GM23338 (cell line): Measurements from ENCODE around the gene F2. TPM values are rescaled to one million over a fixed set of nuclear protein-coding genes. Genes with fewer than 3 reads are reported as not detected.

Experiments used
- ATAC-seq: fragments of 200-7000 bp; cut with Tn5 transposase; 3 replicates; pipeline ENCODE4 v1.9.1; 2020
- DNase-seq: peaks from one replicate; pipeline ENCODE4 v3.0.0-alpha.2; 2015; ENCODE audit warnings: low spot score
- H2AFZ ChIP-seq: fragments of 200-600 bp; sonication (generic); 2 replicates; pipeline ENCODE4 v1.8.0; 2016; ENCODE audit warnings: antibody characterized with exemption, mild to moderate bottlenecking, moderate library complexity
- H3F3A ChIP-seq: fragments of 200-600 bp; sonication (generic); replicated peaks from 2 replicates; pipeline ENCODE4 v1.8.0; 2017; ENCODE audit warnings: antibody characterized with exemption, mixed run types, low read depth
- H3K27ac ChIP-seq: fragments of 200-600 bp; sonication (generic); 2 replicates; pipeline ENCODE4 v1.6.1; 2016; ENCODE audit warnings: low read depth
- H3K27me3 ChIP-seq: fragments of 200-600 bp; sonication (generic); 2 replicates; pipeline ENCODE4 v1.8.0; 2016; ENCODE audit warnings: mild to moderate bottlenecking, mixed run types, moderate library complexity; ENCODE audit not compliant: insufficient read depth
- H3K36me3 ChIP-seq: fragments of 200-600 bp; sonication (generic); 2 replicates; pipeline ENCODE4 v1.8.0; 2016; ENCODE audit warnings: mild to moderate bottlenecking; ENCODE audit not compliant: insufficient read depth
- H3K4me1 ChIP-seq: fragments of 200-600 bp; sonication (generic); 2 replicates; pipeline ENCODE4 v1.8.0; 2016; ENCODE audit warnings: mild to moderate bottlenecking, moderate library complexity; ENCODE audit not compliant: insufficient read depth
- H3K4me2 ChIP-seq: fragments of 200-600 bp; sonication (generic); 2 replicates; pipeline ENCODE4 v1.7.1; 2017; ENCODE audit warnings: mixed run types
- H3K4me3 ChIP-seq: fragments of 200-600 bp; sonication (generic); 2 replicates; pipeline ENCODE4 v1.6.1; 2016; ENCODE audit warnings: mixed run types
- H3K79me2 ChIP-seq: fragments of 200-600 bp; sonication (generic); replicated peaks from 2 replicates; pipeline ENCODE4 v1.8.0; 2017; ENCODE audit warnings: mild to moderate bottlenecking; ENCODE audit not compliant: insufficient read depth
- H3K9me2 ChIP-seq: fragments of 200-600 bp; sonication (generic); 2 replicates; pipeline ENCODE4 v1.8.0; 2017; ENCODE audit not compliant: insufficient read depth
- H4K20me1 ChIP-seq: fragments of 200-600 bp; sonication (generic); replicated peaks from 2 replicates; pipeline ENCODE4 v1.8.0; 2017; ENCODE audit warnings: mild to moderate bottlenecking; ENCODE audit not compliant: insufficient read depth
- H3K27ac Mint-ChIP-seq: 2 replicates; pipeline ENCODE4 v1.8.0; 2020; ENCODE audit warnings: inconsistent platforms, mild to moderate bottlenecking, moderate library complexity, mixed read lengths
- H3K27me3 Mint-ChIP-seq: 3 replicates; pipeline ENCODE4 v1.8.0; 2022; ENCODE audit warnings: low read depth, mild to moderate bottlenecking, moderate library complexity, mixed read lengths, inconsistent platforms; ENCODE audit not compliant: insufficient read depth, poor library complexity
- H3K36me3 Mint-ChIP-seq: 3 replicates; pipeline ENCODE4 v1.8.0; 2021; ENCODE audit warnings: low read depth, mild to moderate bottlenecking, inconsistent platforms, moderate library complexity, mixed read lengths
- H3K4me1 Mint-ChIP-seq: 3 replicates; pipeline ENCODE4 v1.8.0; 2020; ENCODE audit warnings: mild to moderate bottlenecking, inconsistent platforms, mixed read lengths
- H3K4me3 Mint-ChIP-seq: 3 replicates; pipeline ENCODE4 v1.8.0; 2021; ENCODE audit warnings: moderate library complexity, mild to moderate bottlenecking, inconsistent platforms, mixed read lengths
- H3K9me3 Mint-ChIP-seq: 3 replicates; pipeline ENCODE4 v1.8.0; 2020; ENCODE audit warnings: moderate library complexity, mild to moderate bottlenecking, inconsistent platforms, mixed read lengths
- EZH2 ChIP-seq: fragments of 200-600 bp; sonication (generic); IDR thresholded peaks from one replicate; pipeline ENCODE4 v1.8.0; 2017; ENCODE audit warnings: antibody characterized with exemption, mild to moderate bottlenecking, low read depth; ENCODE audit not compliant: unreplicated experiment
- EZH2phosphoT487 ChIP-seq: fragments of 200-600 bp; sonication (generic); IDR thresholded peaks from one replicate; pipeline ENCODE4 v1.8.1; 2018; ENCODE audit warnings: antibody characterized with exemption; ENCODE audit not compliant: unreplicated experiment
- JUNB ChIP-seq: IDR thresholded peaks from one replicate; pipeline ENCODE4 v1.6.1; 2016; ENCODE audit warnings: antibody characterized with exemption; ENCODE audit not compliant: unreplicated experiment
- NANOG ChIP-seq: IDR thresholded peaks from 2 replicates; pipeline ENCODE4 v1.6.1; 2016; ENCODE audit warnings: antibody characterized with exemption, borderline replicate concordance
- STAT1 ChIP-seq: IDR thresholded peaks from one replicate; pipeline ENCODE4 v1.6.1; 2016; ENCODE audit warnings: antibody characterized with exemption; ENCODE audit not compliant: unreplicated experiment
- ZNF114 ChIP-seq: fragments of 250-450 bp; sonication (Bioruptor Pico); IDR thresholded peaks from 2 replicates; pipeline ENCODE4 v1.5.0; 2020; ENCODE audit warnings: mild to moderate bottlenecking, moderate library complexity
- ZNF331 ChIP-seq: fragments of 250-450 bp; sonication (Bioruptor Pico); IDR thresholded peaks from 2 replicates; pipeline ENCODE4 v1.5.0; 2020; ENCODE audit warnings: low read depth, mild to moderate bottlenecking, moderate library complexity
- polyA plus RNA-seq: library from polyadenylated mRNA; unstranded; fragments of >200 nt; fragmentation: Nextera tagmentation; extraction: Ambion mirVana; gene quantifications from 2 replicates; pipeline ENCODE4 v1.2.1, GENCODE V29; 2016
- total RNA-seq: library from RNA; depleted of rRNA; stranded (reverse); fragments of >200 nt; shearing (Covaris generic); gene quantifications from 2 replicates; pipeline ENCODE4 v1.2.3, GENCODE V29; 2014
- TF ChIP-seq, protein P1 (sequence below), 2 experiments: fragments of 200-600 bp in 1 of 2; sonication (generic) in 1 of 2; conservative IDR thresholded peaks; 2 replicates each; pipeline versions ENCODE4 v1.5.1 to v1.6.1; 2016 to 2017; ENCODE audit warnings: antibody characterized with exemption in 2 of 2, low read depth in 2 of 2, mild to moderate bottlenecking in 2 of 2, moderate library complexity in 1 of 2
- TF ChIP-seq, protein P2 (sequence below): IDR thresholded peaks from 2 replicates; pipeline ENCODE4 v1.6.1; 2016; ENCODE audit warnings: antibody characterized with exemption

F2 gene
- total and polyA plus RNA-seq, 2 experiments from 2014 or later, result 0.21 TPM; not detected in 1

DNA sequence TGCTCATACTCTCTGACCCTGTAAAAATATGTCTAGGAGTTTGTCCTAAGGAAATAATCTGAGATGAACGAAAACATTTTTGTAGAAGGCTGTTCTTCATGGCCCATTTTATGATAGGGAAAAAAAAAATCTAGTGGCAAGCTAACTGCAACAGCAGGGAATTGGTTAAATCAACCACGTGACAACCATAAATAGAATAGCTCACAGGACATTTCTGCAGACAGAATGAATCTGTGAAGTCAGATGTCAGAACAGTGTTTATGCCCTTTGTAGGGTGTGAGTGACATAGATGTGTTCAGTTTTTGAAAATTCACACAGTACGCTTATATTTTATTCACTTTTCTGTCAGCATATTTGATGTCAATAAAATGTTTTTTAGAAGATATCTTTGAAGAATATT lies 34.6 kb upstream of the F2 start:
- Mint-ChIP-seq H3K27ac (no peak overlapping the region), H3K4me3 (no peak overlapping the region), H3K36me3 (peaks cover 12% of the 10 kb centered on the region; the same call in 2 of the 3 replicates), H3K27me3 (peaks cover 4% of the 10 kb centered on the region), H3K4me1 (no peaks in the 10 kb centered on the region), H3K9me3 (no peaks in the 10 kb centered on the region)
- TF ChIP-seq NANOG (no peak), JUNB (no peak), EZH2 (no peak), STAT1 (no peak), EZH2phosphoT487 (no peak)
- TF ChIP-seq, protein P1, sequence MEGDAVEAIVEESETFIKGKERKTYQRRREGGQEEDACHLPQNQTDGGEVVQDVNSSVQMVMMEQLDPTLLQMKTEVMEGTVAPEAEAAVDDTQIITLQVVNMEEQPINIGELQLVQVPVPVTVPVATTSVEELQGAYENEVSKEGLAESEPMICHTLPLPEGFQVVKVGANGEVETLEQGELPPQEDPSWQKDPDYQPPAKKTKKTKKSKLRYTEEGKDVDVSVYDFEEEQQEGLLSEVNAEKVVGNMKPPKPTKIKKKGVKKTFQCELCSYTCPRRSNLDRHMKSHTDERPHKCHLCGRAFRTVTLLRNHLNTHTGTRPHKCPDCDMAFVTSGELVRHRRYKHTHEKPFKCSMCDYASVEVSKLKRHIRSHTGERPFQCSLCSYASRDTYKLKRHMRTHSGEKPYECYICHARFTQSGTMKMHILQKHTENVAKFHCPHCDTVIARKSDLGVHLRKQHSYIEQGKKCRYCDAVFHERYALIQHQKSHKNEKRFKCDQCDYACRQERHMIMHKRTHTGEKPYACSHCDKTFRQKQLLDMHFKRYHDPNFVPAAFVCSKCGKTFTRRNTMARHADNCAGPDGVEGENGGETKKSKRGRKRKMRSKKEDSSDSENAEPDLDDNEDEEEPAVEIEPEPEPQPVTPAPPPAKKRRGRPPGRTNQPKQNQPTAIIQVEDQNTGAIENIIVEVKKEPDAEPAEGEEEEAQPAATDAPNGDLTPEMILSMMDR (conservative IDR thresholded peaks at IDR 0.05; ENCODE audit: low read depth in 2 of 2), result no peak
- Histone ChIP-seq H2AFZ (no peak overlapping the region), H4K20me1 (no peaks in the 10 kb centered on the region), H3K4me2 (no peak overlapping the region), H3F3A (0 out of 2 replicates have a peak, but pooled peaks cover 2% of the 10 kb centered on the region), H3K27me3 (no peaks in the 10 kb centered on the region), H3K27ac (no peak overlapping the region), H3K36me3 (no peaks in the 10 kb centered on the region), H3K4me3 (no peak overlapping the region), H3K79me2 (no peaks in the 10 kb centered on the region), H3K4me1 (no peaks in the 10 kb centered on the region), H3K9me2 (no peaks in the 10 kb centered on the region)
- ATAC-seq (no peak), DNase-seq (no peak)

DNA sequence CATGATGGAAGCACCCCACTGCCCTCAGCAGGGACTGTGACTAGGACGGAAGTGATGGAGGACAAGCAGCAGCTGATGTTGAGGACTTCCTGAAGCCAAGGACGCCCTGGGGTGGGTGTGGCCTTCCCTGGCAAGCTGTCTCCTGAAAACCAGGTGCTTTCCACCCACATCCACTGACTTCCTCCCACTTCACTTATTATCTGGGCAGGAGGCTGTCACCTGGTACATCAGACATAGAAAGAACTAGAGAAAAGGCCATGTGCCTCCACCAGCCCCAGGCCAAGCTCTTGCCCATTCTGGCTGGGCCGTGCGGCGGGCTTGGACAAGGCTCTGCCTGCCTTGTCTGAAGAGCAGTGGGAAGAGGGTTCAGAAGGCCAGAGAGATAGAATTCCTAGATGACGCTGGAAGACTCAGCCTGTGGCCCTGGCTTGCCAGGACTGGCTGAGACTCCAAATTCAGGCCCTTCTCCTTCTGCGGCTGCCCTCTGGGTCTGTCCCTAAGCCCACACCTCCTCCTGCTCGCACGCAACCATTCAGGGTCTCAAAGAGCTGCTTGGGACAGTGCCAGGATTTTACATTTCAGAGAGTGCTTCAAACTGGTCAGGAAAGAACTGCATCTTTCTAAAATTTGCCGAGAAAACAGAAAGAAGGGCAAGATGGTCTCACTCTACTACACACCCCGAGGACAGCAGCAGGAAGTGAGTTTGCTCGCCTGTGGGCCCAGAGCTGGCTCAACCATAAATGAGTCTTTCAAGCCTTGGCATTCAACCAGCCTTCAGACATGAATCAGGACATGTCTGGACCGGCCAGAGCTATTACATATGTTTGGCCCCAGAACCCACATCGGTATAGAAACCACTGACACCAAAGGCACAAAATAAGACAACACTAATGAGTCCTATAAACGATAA lies 31.9 kb upstream of the F2 start:
- H3K4me3 Mint-ChIP-seq, result no peak overlapping the region
- Histone ChIP-seq H3K79me2 (no peaks in the 10 kb centered on the region), H3F3A (0 out of 2 replicates have a peak, but pooled peaks cover 2% of the 10 kb centered on the region), H2AFZ (no peak overlapping the region), H3K4me1 (no peaks in the 10 kb centered on the region), H3K36me3 (no peaks in the 10 kb centered on the region), H3K4me2 (no peak overlapping the region), H3K27ac (no peak overlapping the region), H3K9me2 (no peaks in the 10 kb centered on the region), H3K4me3 (no peak overlapping the region), H3K27me3 (no peaks in the 10 kb centered on the region), H4K20me1 (no peaks in the 10 kb centered on the region)
- H3K27ac Mint-ChIP-seq, result peak overlapping the region; percentile 72
- H3K36me3 Mint-ChIP-seq, result peaks cover 9% of the 10 kb centered on the region; the same call in 1 of the 3 replicates
- no peaks in the 10 kb centered on the region for H3K4me1 Mint-ChIP-seq
- ATAC-seq (no peak), DNase-seq (no peak)
- H3K27me3 Mint-ChIP-seq, result peaks cover 5% of the 10 kb centered on the region
- no peaks in the 10 kb centered on the region for H3K9me3 Mint-ChIP-seq
- TF ChIP-seq JUNB, result no peak
- no peak for TF ChIP-seq EZH2phosphoT487
- no peak for TF ChIP-seq ZNF331 (CRISPR knock-in tag)
- no peak for TF ChIP-seq ZNF114 (CRISPR knock-in tag)
- TF ChIP-seq, protein P1 (conservative IDR thresholded peaks at IDR 0.05; ENCODE audit: low read depth in 2 of 2), result no peak
- no peak for TF ChIP-seq NANOG
- TF ChIP-seq, protein P2, sequence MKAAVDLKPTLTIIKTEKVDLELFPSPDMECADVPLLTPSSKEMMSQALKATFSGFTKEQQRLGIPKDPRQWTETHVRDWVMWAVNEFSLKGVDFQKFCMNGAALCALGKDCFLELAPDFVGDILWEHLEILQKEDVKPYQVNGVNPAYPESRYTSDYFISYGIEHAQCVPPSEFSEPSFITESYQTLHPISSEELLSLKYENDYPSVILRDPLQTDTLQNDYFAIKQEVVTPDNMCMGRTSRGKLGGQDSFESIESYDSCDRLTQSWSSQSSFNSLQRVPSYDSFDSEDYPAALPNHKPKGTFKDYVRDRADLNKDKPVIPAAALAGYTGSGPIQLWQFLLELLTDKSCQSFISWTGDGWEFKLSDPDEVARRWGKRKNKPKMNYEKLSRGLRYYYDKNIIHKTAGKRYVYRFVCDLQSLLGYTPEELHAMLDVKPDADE, result no peak
- no peak for TF ChIP-seq STAT1
- TF ChIP-seq EZH2, result no peak
